ENCODE measurements around the gene PAFAH2. TPM values are rescaled to one million over a fixed set of nuclear protein-coding genes. Genes with fewer than 3 reads are reported as not detected.

PAFAH2 gene
- total RNA-seq = 1 to 10 TPM; 3.9 to 5.6 (median 4.2) TPM
- 2.0 TPM for polyA plus RNA-seq
- long read RNA-seq, donor 1, transcript PAFAH2-201 (11 exons, 3,581 nt) = major isoform, 6 of 10 reads
- long read RNA-seq, donor 1, partial matches to known transcripts = 1 of 10 reads
- long read RNA-seq, donor 1, other reads (novel, unspliced or antisense) = 3 of 10 reads
- long read RNA-seq, donor 2, partial matches to known transcripts = 1 of 5 reads
- long read RNA-seq, donor 2, other reads (novel, unspliced or antisense) = 3 of 5 reads
- long read RNA-seq, donor 3, transcript PAFAH2-201 (11 exons, 3,581 nt) = major isoform, 9 of 19 reads
- long read RNA-seq, donor 3, partial matches to known transcripts = 2 of 19 reads
- long read RNA-seq, donor 3, other reads (novel, unspliced or antisense) = 8 of 19 reads
- long read RNA-seq, donor 4, partial matches to known transcripts = 2 of 6 reads
- long read RNA-seq, donor 4, other reads (novel, unspliced or antisense) = 2 of 6 reads

GRCh38 chr1:25997828-25998761, at the start of gene PAFAH2:
TSS of gene PAFAH2 (minus strand) at chr1:25998063. CDS start at chr1:25990816, 7,247 bp downstream.
- H3K27ac ChIP-seq (ENCODE audit: low read length) = peak within 1 kb of the TSS; percentile 56
- no peaks in the 10 kb centered on the region for H3K27me3 ChIP-seq (ENCODE audit: control insufficient read depth, insufficient read depth)
- peak within 1 kb of the TSS; percentile 55 for H3K4me3 ChIP-seq (ENCODE audit: low read length)
- intact Hi-C loops (cut with DNase I) = loop anchor here (2.0 to 5.0 kb wide), 2 partner anchors 101 to 103 kb away; no protein-coding TSS in a partner anchor
- WGBS = under 1% methylated on average over 47 of the region's 47 CpGs
- no peaks in the 10 kb centered on the region for H3K4me1 ChIP-seq (ENCODE audit: control insufficient read depth, insufficient read depth, low read length)
- H3K9me3 ChIP-seq (ENCODE audit: control insufficient read depth, low read length) = no peaks in the 10 kb centered on the region
- ATAC-seq = peak; percentile 99
- peak; percentile 98 for DNase-seq

GRCh38 chr1:26047278-26047874, 49.5 kb upstream of the PAFAH2 start:
- no peak overlapping the region for H3K27ac ChIP-seq (ENCODE audit: low read length)
- no peaks in the 10 kb centered on the region for H3K9me3 ChIP-seq (ENCODE audit: control insufficient read depth, low read length)
- 74% methylated on average over 7 of the region's 7 CpGs for WGBS
- DNase-seq = no peak
- H3K4me1 ChIP-seq (ENCODE audit: control insufficient read depth, insufficient read depth, low read length) = no peaks in the 10 kb centered on the region
- H3K27me3 ChIP-seq (ENCODE audit: control insufficient read depth, insufficient read depth) = no peaks in the 10 kb centered on the region
- no peak overlapping the region for H3K4me3 ChIP-seq (ENCODE audit: low read length)
- ATAC-seq = no peak
- intact Hi-C loops (cut with DNase I) = no loop called here

DNA sequence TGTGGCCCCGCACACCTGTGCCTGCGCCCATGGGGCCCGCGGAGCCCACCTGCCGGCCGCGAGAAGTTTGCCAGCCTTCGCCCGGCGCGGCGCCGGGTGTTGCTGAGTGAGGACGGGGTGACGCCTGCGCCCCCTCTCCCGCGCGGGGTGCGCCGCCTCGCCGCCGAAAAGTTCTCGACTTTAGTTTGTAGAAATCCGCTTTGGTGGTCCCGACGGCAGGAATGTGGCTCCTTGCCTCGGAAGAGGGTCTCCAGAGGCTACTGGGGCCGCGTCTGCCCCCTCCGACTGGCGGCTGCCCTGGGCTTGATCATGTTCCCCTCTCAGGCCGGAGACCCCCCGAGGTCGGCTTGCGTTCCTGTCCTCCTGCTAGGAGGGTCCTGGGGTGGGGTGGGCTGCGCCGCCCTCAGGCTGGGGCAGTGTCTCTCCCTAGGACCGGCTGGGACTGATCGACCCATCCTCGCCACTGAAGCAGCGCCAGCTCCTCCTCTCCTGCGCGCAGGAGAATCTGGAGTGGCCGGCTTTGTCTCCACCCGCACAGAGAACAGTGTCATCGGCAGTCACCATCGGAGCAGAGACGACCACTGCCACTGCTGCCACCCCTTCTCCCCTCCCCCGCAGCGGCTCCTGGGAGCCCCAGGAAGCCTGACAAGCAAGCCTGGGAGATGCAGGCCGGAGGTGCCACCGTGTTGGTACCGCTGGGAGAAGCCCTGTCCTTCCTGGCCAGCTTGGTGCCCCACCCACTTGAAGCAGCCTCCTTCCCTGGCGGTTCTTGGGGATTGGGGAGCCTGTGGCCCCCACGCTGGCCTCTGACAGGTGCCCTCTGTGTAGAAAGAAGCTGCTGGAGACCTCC, 48.6 kb upstream of the PAFAH2 start:
- intact Hi-C loops (cut with DNase I) = no loop called here
- no peak for DNase-seq
- 7% methylated on average over 57 of the region's 57 CpGs for WGBS
- peak overlapping the region; percentile 8 for H3K4me3 ChIP-seq (ENCODE audit: low read length)
- no peak overlapping the region for H3K27ac ChIP-seq (ENCODE audit: low read length)
- ATAC-seq = peak in 1 of 2 donors; percentile 11
- no peaks in the 10 kb centered on the region for H3K9me3 ChIP-seq (ENCODE audit: control insufficient read depth, low read length)
- H3K27me3 ChIP-seq (ENCODE audit: control insufficient read depth, insufficient read depth) = no peaks in the 10 kb centered on the region
- no peaks in the 10 kb centered on the region for H3K4me1 ChIP-seq (ENCODE audit: control insufficient read depth, insufficient read depth, low read length)

- peak within 1 kb of the TSS; percentile 8 for H3K4me3 ChIP-seq (ENCODE audit: low read length)
- WGBS = 1% methylated on average over 62 of the region's 62 CpGs
- no peaks in the 10 kb centered on the region for H3K27me3 ChIP-seq (ENCODE audit: control insufficient read depth, insufficient read depth)
- no peaks in the 10 kb centered on the region for H3K9me3 ChIP-seq (ENCODE audit: control insufficient read depth, low read length)
- no peak within 1 kb of the TSS for H3K27ac ChIP-seq (ENCODE audit: low read length)
- DNase-seq (peak in 1 of 3 donors; percentile 61), ATAC-seq (no peak)
- no peaks in the 10 kb centered on the region for H3K4me1 ChIP-seq (ENCODE audit: control insufficient read depth, insufficient read depth, low read length)
- intact Hi-C loops (cut with DNase I) = no loop called here
These were observed 47.9 kb upstream of the PAFAH2 start, which contains the start of gene SLC30A2 for GRCh38 chr1:26045722-26046245. TSS of gene SLC30A2 (minus strand) at chr1:26046118. CDS start at chr1:26045896, 222 bp downstream.

DNA sequence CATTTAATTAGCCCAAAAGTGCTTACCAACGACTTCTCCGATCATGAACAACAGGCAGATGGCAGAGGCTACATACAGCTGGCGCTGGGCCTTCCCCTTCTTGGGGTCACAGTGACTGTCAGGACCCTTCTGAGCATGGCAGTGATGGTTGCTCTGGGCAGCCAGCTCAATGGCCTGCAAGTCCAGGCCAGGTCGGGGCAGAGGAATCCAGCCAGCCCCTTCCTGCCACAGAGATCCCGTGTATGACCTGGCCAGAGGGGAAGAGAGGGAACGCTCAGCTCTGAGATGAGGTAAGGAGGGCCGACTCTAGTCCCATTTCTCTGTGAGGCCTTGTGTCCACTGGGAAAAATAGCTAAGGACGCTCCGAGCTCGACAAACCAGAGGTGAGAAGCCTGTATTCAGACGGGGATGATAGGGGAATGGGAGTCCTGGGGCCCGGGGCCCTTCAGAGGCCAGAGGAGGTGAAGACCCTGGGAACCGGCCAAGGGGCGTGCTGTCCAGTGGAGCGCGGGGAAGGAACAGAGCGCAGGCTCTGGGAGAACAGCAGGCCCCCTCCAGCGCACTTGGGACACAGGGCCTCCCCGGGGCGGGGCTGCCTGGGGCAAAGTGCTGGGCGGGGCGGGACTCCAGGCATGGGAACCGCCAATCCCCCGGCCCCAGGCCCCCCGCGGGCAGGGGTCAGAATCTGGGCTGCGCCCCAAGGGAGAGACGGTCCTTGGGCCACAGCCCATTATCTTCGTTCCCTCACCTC, 47.3 kb upstream of the PAFAH2 start:
- H3K4me1 ChIP-seq (ENCODE audit: control insufficient read depth, insufficient read depth, low read length) = no peaks in the 10 kb centered on the region
- no peaks in the 10 kb centered on the region for H3K27me3 ChIP-seq (ENCODE audit: control insufficient read depth, insufficient read depth)
- no peaks in the 10 kb centered on the region for H3K9me3 ChIP-seq (ENCODE audit: control insufficient read depth, low read length)
- ATAC-seq = peak; percentile 22 to 25
- 28% methylated on average over 29 of the region's 29 CpGs for WGBS
- no peak for DNase-seq
- intact Hi-C loops (cut with DNase I) = no loop called here
- no peak overlapping the region for H3K27ac ChIP-seq (ENCODE audit: low read length)
- H3K4me3 ChIP-seq (ENCODE audit: low read length) = no peak overlapping the region

- WGBS = 93% methylated on average over 3 of the region's 3 CpGs
- Histone ChIP-seq H3K9me3 (ENCODE audit: control insufficient read depth, low read length) (no peaks in the 10 kb centered on the region), H3K27ac (ENCODE audit: low read length) (no peak overlapping the region), H3K4me3 (ENCODE audit: low read length) (no peak overlapping the region), H3K4me1 (ENCODE audit: control insufficient read depth, insufficient read depth, low read length) (no peaks in the 10 kb centered on the region), H3K27me3 (ENCODE audit: control insufficient read depth, insufficient read depth) (no peaks in the 10 kb centered on the region)
- intact Hi-C loops (cut with DNase I) = no loop called here
- DNase-seq = no peak
- no peak for ATAC-seq
These were observed 46.6 kb upstream of the PAFAH2 start for GRCh38 chr1:26044414-26044813.

DNA sequence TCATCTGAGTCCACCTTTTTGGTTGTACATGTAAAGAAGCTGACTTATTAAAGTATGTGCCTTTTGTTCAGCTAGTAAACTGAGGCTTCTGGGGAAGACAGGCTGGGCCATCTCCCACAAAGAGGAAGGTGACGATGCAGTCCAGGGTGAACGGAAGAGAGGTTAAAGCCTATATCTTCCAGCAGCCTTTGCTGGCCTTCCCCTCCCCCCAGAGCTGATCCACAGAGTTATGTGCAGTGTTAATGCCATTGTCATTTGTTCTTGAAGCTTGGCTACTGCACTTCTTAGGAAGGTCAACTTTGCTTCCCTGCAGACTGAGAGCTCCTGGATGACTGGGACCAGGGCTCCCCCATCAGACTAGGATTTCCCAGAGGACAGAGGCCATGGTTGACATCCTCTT, 45.9 kb upstream of the PAFAH2 start:
- no peak for ATAC-seq
- Histone ChIP-seq H3K9me3 (ENCODE audit: control insufficient read depth, low read length) (no peaks in the 10 kb centered on the region), H3K27ac (ENCODE audit: low read length) (no peak overlapping the region), H3K4me1 (ENCODE audit: control insufficient read depth, insufficient read depth, low read length) (no peaks in the 10 kb centered on the region), H3K27me3 (ENCODE audit: control insufficient read depth, insufficient read depth) (no peaks in the 10 kb centered on the region), H3K4me3 (ENCODE audit: low read length) (no peak overlapping the region)
- DNase-seq = no peak
- intact Hi-C loops (cut with DNase I) = no loop called here
- WGBS = 60% methylated on average over 2 of the region's 2 CpGs

DNA sequence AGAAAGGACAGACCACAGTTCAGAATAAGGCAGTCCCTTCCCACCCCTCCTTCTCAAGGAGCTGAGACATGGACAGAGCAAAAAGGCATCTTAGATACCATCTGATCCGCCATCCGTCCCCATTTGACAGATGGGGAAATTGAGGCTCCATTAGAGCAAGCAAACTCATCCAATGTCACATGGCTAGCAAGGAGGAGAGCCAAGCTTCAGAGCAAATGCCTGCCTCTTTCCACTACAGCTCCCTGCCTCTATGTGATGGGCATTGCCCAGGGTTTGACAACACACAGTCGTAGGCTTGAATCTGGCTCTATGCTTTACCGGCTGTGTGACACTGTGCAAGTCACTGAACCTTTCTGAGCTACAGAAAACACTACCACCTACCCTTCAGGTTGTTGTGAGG, 44.1 kb upstream of the PAFAH2 start:
- H3K27ac ChIP-seq (ENCODE audit: low read length) = no peak overlapping the region
- WGBS = 65% methylated on average over 4 of the region's 4 CpGs
- H3K4me3 ChIP-seq (ENCODE audit: low read length) = no peak overlapping the region
- no peaks in the 10 kb centered on the region for H3K27me3 ChIP-seq (ENCODE audit: control insufficient read depth, insufficient read depth)
- no peaks in the 10 kb centered on the region for H3K9me3 ChIP-seq (ENCODE audit: control insufficient read depth, low read length)
- intact Hi-C loops (cut with DNase I) = no loop called here
- DNase-seq = no peak
- no peaks in the 10 kb centered on the region for H3K4me1 ChIP-seq (ENCODE audit: control insufficient read depth, insufficient read depth, low read length)
- ATAC-seq = no peak

DNA sequence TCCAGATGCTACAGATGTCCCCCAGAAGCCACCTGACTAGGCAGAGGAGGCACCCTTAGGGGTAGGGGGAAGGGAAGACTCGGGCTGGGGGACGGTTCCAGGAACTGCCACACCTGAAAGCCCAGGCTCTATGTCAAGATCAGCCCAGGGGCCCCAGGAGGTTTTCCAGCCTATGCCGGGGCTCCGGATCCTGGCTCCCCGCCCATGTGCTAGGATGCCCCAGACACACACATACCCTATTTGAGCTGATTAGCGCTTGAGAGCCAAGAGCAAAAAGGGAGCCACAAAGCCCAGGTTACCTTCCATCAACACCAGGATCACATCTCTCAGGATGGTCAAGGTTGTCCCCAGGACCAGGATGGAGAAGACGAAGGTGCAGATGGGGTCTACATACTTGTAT, 43.5 kb upstream of the PAFAH2 start:
- ATAC-seq (no peak), DNase-seq (no peak)
- H3K27me3 ChIP-seq (ENCODE audit: control insufficient read depth, insufficient read depth) = no peaks in the 10 kb centered on the region
- WGBS = 72% methylated on average over 7 of the region's 7 CpGs
- intact Hi-C loops (cut with DNase I) = no loop called here
- H3K4me3 ChIP-seq (ENCODE audit: low read length) = no peak overlapping the region
- H3K9me3 ChIP-seq (ENCODE audit: control insufficient read depth, low read length) = no peaks in the 10 kb centered on the region
- no peaks in the 10 kb centered on the region for H3K4me1 ChIP-seq (ENCODE audit: control insufficient read depth, insufficient read depth, low read length)
- no peak overlapping the region for H3K27ac ChIP-seq (ENCODE audit: low read length)
